GM12872 (cell line): ENCODE results near the gene BICDL1.

Source experiments
- TF ChIP-seq, protein P1 (sequence below): IDR thresholded peaks from 3 replicates; pipeline ENCODE4 v1.5.1; 2011; ENCODE audit warnings: low read depth, mild to moderate bottlenecking, low read length, moderate library complexity; ENCODE audit not compliant: insufficient read depth

BICDL1 gene

DNA sequence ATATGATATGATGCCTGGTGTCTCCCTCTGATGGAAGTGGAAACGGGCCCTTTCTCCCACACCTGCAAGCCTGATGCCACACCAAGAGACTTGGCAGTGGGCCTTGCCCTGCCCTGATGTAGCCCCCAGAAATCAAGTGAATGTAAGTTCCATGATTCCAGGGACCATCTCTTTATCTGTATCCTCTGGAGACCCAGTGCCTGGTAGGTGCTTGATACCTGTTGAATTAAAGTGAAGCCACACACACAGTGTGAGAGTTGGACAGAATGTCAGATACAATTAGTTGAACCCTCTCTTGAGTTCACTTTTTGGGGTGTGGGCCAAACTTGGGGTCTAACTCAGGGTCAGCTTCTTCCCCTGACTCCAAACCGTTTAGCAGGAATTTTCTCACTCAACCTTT is 132.3 kb downstream of the BICDL1 start:
- TF ChIP-seq, protein P1, sequence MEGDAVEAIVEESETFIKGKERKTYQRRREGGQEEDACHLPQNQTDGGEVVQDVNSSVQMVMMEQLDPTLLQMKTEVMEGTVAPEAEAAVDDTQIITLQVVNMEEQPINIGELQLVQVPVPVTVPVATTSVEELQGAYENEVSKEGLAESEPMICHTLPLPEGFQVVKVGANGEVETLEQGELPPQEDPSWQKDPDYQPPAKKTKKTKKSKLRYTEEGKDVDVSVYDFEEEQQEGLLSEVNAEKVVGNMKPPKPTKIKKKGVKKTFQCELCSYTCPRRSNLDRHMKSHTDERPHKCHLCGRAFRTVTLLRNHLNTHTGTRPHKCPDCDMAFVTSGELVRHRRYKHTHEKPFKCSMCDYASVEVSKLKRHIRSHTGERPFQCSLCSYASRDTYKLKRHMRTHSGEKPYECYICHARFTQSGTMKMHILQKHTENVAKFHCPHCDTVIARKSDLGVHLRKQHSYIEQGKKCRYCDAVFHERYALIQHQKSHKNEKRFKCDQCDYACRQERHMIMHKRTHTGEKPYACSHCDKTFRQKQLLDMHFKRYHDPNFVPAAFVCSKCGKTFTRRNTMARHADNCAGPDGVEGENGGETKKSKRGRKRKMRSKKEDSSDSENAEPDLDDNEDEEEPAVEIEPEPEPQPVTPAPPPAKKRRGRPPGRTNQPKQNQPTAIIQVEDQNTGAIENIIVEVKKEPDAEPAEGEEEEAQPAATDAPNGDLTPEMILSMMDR = no peak

DNA sequence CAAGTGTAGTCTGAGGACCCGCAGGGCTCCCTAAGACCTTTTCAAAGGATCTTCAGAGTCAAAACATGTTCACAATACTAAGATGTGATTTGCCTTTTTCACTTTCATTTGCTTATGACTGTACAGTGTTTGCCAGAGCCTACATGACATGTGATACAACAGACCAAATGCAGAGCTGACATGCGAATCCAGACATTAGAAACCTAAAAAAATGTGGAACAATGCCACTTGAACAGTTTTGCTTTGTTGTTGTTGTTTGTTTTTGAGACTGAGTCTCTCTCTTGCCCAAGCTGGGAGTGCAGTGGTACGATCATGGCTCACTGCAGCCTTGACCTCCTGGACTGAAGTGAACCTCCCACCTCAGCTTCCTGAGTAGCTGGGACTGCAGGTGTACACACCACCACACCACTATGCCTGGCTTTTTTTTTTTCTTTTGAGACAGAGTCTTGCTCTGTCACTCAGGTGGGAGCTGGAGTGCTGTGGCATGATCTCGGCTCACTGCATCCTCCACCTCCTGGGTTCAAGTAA is 132.8 kb downstream of the BICDL1 start:
- TF ChIP-seq, protein P1 = no peak

DNA sequence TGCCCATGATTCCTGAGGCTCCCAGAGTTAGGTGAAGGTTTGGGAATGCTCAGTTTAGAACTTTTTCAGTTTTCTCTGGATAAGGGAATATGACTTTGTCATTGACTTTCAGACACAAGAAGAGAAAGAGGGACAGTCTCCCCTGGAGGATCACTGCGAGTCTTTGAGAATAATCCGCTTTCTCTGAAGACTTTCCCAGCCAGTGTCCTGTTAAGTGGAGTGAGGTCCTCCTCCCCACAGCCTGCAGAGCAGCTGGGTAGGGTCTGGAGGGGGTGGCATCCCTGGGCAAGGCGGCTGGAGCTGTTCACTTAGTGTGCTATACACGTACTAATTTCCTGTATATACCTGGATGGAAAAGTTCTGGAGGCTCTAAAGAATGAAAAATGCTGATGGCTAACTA is 136.0 kb downstream of the BICDL1 start:
- TF ChIP-seq, protein P1 = no peak

DNA sequence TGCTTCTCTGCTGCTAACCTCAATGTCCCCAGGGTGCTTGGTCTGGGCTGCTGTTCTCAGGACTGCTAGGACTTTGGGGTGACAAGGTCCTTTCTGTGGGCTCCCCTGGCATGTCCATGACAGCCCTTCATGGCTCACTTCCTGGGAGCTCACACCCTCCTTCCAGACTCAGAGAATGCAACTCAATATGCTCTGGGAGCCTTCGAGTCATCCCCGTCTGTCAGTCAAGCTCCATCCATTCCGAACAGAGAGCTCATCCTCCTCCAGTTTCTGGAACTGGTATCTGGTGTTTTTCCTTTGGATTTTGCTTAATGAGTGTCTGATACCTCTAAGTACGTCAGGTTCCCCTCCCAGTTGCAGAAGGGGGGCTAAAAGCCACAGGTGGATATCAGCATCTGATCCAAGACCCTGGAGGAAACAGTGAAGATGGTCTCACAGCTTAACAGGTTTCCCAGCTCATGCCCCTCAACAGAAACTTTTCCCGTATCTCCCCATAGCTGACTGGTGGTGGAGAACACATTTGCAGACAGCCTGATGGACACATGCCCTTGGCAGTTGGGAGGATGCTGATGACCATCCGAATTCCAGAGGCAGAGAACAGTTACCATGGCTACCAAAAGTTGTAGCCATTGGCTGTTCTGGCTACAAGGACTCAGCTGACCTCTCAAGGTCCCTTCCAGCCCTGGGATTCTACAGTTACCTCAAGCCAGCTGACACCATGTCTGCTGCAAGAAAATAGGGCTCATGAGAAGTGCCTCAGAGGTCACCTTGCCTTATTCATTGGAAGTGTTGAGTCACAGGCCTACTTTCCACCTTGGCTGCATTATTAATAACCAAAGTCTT is 137.0 kb downstream of the BICDL1 start:
- TF ChIP-seq, protein P1 = no peak

DNA sequence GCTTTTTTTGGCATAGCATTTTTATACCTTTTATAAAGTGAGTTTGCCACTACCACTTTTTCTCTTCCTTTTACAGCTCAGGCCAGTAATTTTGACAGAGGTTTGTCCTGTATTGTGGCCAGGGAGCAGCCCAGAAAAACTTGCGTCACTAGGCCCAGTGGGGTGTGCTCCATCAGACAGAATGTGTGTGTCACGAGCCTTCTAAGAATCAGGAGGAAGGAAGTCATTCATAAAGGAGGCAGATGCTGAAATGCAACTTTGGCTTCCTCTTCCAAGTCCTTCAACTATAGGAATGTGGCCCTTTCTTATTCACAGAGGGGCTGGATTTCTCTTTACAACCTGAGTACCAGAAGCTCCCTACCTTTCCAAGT is 137.6 kb downstream of the BICDL1 start:
- TF ChIP-seq, protein P1 = no peak

DNA sequence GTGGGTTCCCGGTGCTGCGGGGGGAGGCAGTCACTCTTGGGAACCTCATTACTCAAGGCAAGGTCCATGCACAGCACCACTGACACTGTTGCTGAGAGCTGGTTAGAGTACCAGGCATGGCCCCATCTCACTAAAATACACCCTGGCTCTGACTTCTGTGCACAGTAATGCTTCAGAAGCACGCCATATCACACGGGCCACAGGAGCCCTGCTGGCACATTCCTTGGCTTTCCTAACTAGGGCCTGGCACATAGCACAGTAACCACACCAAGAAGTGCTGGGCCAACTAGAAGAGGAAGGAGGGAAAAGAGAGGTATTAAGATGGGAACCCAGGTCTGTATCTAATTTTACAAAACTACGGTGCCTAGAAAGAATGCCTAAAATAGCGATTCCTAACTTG is 141.0 kb downstream of the BICDL1 start:
- TF ChIP-seq, protein P1 = no peak

DNA sequence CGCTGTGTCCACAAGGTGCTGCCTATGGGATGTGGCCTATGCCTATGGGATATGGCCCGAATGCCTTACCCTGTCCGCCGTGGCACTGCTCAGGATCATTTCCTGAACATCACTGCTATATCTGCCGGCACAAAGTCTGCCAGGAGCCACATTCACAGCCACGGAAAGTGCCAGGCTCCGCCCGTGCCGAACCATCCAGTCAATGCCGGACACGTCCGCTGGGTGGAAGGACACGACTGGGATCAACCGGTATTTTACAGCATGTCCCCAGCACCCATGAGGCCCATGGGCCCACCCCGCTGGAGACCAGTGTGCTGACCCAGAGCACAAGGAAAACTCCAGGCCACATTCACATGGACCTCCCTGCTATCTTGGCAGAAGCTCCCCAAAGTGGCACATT is 142.1 kb downstream of the BICDL1 start:
- TF ChIP-seq, protein P1 = no peak
